VCaP (cell line): Measurements from ENCODE around the gene ACSF3.

Experiments
- H3K27ac ChIP-seq: fragments of 450-650 bp; 2 replicates; pipeline ENCODE4 v1.5.1; 2017
- CTCF ChIP-seq: fragments of 450-650 bp; conservative IDR thresholded peaks from 2 replicates; pipeline ENCODE4 v1.5.1; 2017; ENCODE audit warnings: mild to moderate bottlenecking, moderate library complexity

ACSF3 gene

GRCh38 chr16:89094252-89094879, 714 bp downstream of the ACSF3 start:
- no peak for TF ChIP-seq CTCF
- peak overlapping the region; percentile 47; the same call in 1 of the 2 replicates for H3K27ac ChIP-seq

GRCh38 chr16:89094880-89095258, 1.2 kb downstream of the ACSF3 start:
- H3K27ac ChIP-seq: no peak overlapping the region

GRCh38 chr16:89095491-89095951, 1.9 kb downstream of the ACSF3 start:
- TF ChIP-seq CTCF: no peak
- no peak overlapping the region for H3K27ac ChIP-seq

More at GRCh38 chr16:89094880-89095258, 1.2 kb downstream of the ACSF3 start:
- TF ChIP-seq CTCF: no peak

GRCh38 chr16:89096042-89096717, 2.5 kb downstream of the ACSF3 start:
- no peak for TF ChIP-seq CTCF
- H3K27ac ChIP-seq: no peak overlapping the region

- H3K27ac ChIP-seq: no peak overlapping the region
These were observed 3.2 kb downstream of the ACSF3 start for GRCh38 chr16:89096768-89097391.

GRCh38 chr16:89097392-89097772, 3.7 kb downstream of the ACSF3 start:
- no peak for TF ChIP-seq CTCF
- no peak overlapping the region for H3K27ac ChIP-seq

More at GRCh38 chr16:89096768-89097391, 3.2 kb downstream of the ACSF3 start:
- no peak for TF ChIP-seq CTCF

- no peak overlapping the region for H3K27ac ChIP-seq
- no peak for TF ChIP-seq CTCF
These were observed 5.2 kb downstream of the ACSF3 start for GRCh38 chr16:89098767-89099430.
